NOMO-1 treated with DMSO at 0.1 percent for 48 hours (cell line): Measurements from ENCODE around the gene PDCD1LG2.
A peak's percentile ranks its signal among the peaks of the same experiment; 100 is the strongest.

Experiments
- DNase-seq: peaks from one replicate; lab custom pipeline; 2025; ENCODE audit not compliant: unreplicated experiment; lab: John Stamatoyannopoulos, UW

PDCD1LG2 gene

DNA sequence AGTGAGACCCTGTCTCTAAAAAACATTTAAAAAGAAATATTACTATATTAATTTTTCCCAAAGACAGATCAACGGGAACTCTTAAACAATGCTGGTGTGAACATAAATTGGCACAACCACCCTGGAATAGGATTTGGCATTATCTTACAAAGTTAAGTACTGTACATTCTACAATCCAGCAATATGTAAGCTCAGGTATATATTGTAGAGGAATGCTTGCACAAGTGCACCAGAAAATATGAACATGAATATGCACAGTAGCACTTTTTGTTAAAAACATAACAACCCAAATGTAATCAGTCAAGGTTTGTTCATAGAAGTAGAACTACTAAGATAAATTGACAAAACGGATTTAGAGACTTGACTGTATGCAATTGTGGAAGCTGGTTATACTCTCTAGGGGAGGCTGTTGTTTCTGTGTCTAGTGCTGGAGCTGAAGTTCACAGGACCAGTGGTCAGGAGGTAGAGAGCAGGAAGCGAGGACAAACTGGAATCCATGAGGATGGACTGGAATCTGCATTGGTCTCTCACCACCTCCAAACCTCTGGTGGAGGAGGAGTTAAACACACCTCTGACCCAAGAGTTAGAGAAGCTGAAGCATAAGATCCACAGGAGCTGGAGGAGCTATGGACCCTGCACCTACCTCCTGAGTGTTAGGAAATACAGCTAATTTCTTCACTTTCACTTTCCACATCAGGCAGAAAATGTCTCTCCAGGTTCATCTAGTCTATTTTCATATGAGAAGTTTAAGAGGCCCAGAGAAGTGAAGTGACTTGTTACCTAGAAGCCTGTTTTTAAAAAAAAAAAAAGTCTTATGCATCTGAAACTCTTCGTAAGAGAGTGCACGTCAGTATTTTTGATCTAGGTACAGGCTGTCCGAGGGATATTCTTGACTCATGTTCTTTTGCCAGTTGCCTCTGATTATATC is 98.2 kb downstream of the PDCD1LG2 start:
- peak; percentile 33 for DNase-seq

- no peak for DNase-seq
Measured at GRCh38 chr9:5609226-5609596, 98.9 kb downstream of the PDCD1LG2 start.

DNA sequence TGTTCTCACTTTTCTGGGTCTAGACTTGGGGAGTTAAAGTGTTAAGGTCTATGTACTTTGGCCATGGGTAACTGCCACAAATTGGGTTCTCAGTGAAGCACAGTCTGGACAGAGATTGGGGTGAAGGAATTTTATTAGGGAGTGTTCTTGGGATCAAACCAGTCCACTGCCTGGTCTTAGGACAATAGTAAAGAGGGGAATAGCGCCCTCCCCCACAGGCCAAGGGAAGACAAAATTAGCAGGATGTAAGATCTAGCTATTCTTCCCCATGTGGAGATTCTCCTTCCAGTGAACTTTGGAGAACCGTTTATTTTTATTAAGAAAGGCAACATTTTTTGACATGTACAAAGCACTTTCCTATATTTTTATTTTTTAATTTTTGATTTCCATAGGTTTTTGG is 100.2 kb downstream of the PDCD1LG2 start:
- DNase-seq: no peak

GRCh38 chr9:5611321-5612184 is 101.2 kb downstream of the PDCD1LG2 start:
- DNase-seq: no peak

DNA sequence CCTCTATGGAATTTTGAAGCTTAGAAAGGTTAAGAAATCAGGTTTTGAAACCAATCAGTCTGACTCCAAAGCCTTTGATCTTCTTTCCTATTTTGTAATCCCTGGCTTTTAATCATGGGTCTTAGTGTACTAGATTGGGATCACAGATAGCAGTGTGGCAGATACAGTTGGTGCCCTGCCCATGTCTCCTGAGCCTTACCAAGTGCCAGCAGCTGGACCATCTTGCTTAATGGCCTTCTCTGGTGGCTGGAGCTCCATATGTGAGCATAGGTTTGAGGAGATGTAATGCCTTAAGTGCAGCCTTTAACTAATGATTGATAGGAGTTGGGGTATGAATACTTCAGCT is 101.8 kb downstream of the PDCD1LG2 start:
- no peak for DNase-seq

- DNase-seq: no peak
Measured at GRCh38 chr9:5614192-5614591, 103.9 kb downstream of the PDCD1LG2 start.

DNA sequence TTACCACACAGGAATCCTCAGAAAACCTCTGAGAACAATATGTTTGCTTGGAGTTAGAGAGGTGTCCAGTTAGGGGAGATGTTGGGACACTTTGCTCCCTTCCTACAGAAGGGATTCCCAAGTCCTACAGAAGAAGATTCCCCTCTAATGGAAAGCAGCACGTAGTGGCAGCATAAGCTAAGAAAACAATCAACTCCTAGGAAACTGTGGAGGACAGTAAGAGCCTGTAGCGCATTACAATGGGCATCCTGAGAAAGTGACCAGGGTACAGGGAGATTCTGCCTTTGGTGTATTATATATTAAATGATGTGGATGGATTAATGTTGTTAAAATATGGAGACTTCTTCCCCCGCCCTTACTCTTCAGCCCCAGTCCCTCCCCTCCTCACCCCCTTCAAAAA is 104.7 kb downstream of the PDCD1LG2 start:
- no peak for DNase-seq

- DNase-seq: peak; percentile 79
Measured at GRCh38 chr9:5617749-5618148, 107.4 kb downstream of the PDCD1LG2 start.

DNA sequence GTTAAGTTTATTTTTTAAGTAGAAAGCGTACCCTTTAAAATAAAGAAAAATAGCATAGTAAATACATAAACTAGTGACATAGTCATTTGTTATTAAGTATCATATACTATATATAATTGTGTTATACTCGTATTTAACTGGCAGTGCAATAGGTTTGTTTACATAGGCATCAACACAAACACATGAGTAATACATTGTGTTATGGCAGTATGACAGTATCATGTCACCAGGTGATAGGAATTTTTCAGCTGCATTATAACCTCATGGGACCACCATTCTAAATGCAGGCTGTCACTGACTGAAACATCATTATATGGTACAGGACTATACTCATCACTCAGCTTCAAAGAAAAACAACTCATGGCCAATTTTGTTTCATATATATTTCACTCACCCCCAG is 110.2 kb downstream of the PDCD1LG2 start:
- no peak for DNase-seq
